Stomach (tissue), 9 donors: ENCODE data around the gene NAGPA. TPM values are rescaled to one million over a fixed set of nuclear protein-coding genes. Genes with fewer than 3 reads are reported as not detected.

Experiments
- DNase-seq, 2 donors: peaks; one replicate each; pipeline versions ENCODE4 v3.0.0 to v3.0.0-alpha.2; 2013 to 2019
- H3K27ac ChIP-seq, 5 donors: fragments of 200-600 bp in 4 of 5; sonication (generic) in 4 of 5; one replicate each; pipeline ENCODE4 v1.5.1; 2013 to 2019; ENCODE audit warnings: mild to moderate bottlenecking in 1 of 5, moderate library complexity in 1 of 5
- H3K27me3 ChIP-seq, 3 donors: fragments of 200-600 bp; sonication (generic); one replicate each; pipeline ENCODE4 v1.5.1; 2017 to 2019; ENCODE audit warnings: mixed run types in 1 of 3
- H3K36me3 ChIP-seq, 4 donors: fragments of 200-600 bp; sonication (generic); 1 replicate in 3 of 4; 2 replicates in 1 of 4; pipeline ENCODE4 v1.5.1; 2016 to 2019
- H3K4me1 ChIP-seq, 4 donors: fragments of 200-600 bp; sonication (generic); one replicate each; pipeline ENCODE4 v1.5.1; 2016 to 2019
- H3K4me3 ChIP-seq, 4 donors: fragments of 200-600 bp; sonication (generic) in 3 of 4; one replicate each; pipeline ENCODE4 v1.5.1; 2016 to 2019; ENCODE audit warnings: mild to moderate bottlenecking in 1 of 4
- H3K9me3 ChIP-seq, 4 donors: fragments of 200-600 bp; sonication (generic); one replicate each; pipeline ENCODE4 v1.5.1; 2016 to 2019
- EP300 ChIP-seq: sonication (generic); formaldehyde crosslinking; IDR thresholded peaks from one replicate; pipeline ENCODE4 v1.6.1; 2017; ENCODE audit warnings: antibody characterized with exemption
- POLR2A ChIP-seq, 4 donors: fragments of 450-650 bp; IDR thresholded peaks; one replicate each; pipeline ENCODE4 v1.6.1; 2016; ENCODE audit warnings: antibody characterized with exemption in 4 of 4, control low read depth in 2 of 4, mild to moderate bottlenecking in 1 of 4, moderate library complexity in 1 of 4
- POLR2AphosphoS5 ChIP-seq, 3 donors: sonication (generic); formaldehyde crosslinking; IDR thresholded peaks; one replicate each; pipeline ENCODE4 v1.6.1; 2016; ENCODE audit warnings: antibody characterized with exemption in 3 of 3
- WGBS, 5 donors: extraction: QIAGEN DNeasy Blood & Tissue Kit in 3 of 5; methylation state at CpG; one replicate each; pipeline versions ENCODE4 v1.1.5 to v1.1.7; 2013 to 2018; 5-methylcytosine and 5-hydroxymethylcytosine counted together
- intact Hi-C: fragments of 100-400 bp; cut with DNase I; formaldehyde crosslinking; loops from one replicate; pipeline ENCODE4 v1.15.1; 2023; ENCODE audit warnings: low total_unique reads
- polyA plus RNA-seq, 3 donors: library from polyadenylated mRNA; stranded (reverse); fragments of 200-250 nt; gene quantifications; one replicate each; pipeline ENCODE4 v1.2.3, GENCODE V29; 2013
- total RNA-seq, 5 donors: library from RNA; depleted of rRNA; stranded (reverse); fragments of >200 nt; gene quantifications; one replicate each; pipeline versions ENCODE4 v1.1.0 to v1.2.3, GENCODE V29; 2014 to 2016
- TF ChIP-seq, protein P1 (sequence below), 7 experiments: fragments of 450-650 bp in 4 of 7; fragments of 200-600 bp in 3 of 7; sonication (generic) in 3 of 7; IDR thresholded peaks; one replicate each; pipeline ENCODE4 v1.5.1; 2016 to 2019; ENCODE audit warnings: antibody characterized with exemption in 7 of 7, control low read depth in 2 of 7, mild to moderate bottlenecking in 1 of 7
- donor health status: healthy with polysubstance abuse.
- donor health status: Bipolar disorder and iron deficiency.
- donor health status: healthy.

NAGPA gene
- total and polyA plus RNA-seq, 8 donors: 10.0 to 139 (median 24.2) TPM

- Histone ChIP-seq H3K27me3 (peaks cover 0 to 16% (median 0%) of the 10 kb centered on the region in 3 donors), H3K4me3 (no peak overlapping the region), H3K4me1 (no peaks in the 10 kb centered on the region), H3K36me3 (no peaks in the 10 kb centered on the region), H3K27ac (no peak overlapping the region), H3K9me3 (no peaks in the 10 kb centered on the region)
- no peak for DNase-seq
- 67 to 79% (median 76%) methylated on average over 6 of the region's 6 CpGs for WGBS, 5 donors
- TF ChIP-seq POLR2AphosphoS5 (IDR thresholded peaks at IDR 0.05) (no peak), EP300 (no peak), POLR2A (IDR thresholded peaks at IDR 0.05) (no peak)
- TF ChIP-seq, protein P1, sequence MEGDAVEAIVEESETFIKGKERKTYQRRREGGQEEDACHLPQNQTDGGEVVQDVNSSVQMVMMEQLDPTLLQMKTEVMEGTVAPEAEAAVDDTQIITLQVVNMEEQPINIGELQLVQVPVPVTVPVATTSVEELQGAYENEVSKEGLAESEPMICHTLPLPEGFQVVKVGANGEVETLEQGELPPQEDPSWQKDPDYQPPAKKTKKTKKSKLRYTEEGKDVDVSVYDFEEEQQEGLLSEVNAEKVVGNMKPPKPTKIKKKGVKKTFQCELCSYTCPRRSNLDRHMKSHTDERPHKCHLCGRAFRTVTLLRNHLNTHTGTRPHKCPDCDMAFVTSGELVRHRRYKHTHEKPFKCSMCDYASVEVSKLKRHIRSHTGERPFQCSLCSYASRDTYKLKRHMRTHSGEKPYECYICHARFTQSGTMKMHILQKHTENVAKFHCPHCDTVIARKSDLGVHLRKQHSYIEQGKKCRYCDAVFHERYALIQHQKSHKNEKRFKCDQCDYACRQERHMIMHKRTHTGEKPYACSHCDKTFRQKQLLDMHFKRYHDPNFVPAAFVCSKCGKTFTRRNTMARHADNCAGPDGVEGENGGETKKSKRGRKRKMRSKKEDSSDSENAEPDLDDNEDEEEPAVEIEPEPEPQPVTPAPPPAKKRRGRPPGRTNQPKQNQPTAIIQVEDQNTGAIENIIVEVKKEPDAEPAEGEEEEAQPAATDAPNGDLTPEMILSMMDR (IDR thresholded peaks at IDR 0.05): no peak
- intact Hi-C loops: no loop called here
Measured at GRCh38 chr16:5001986-5002385, 31.7 kb downstream of the NAGPA start.

DNA sequence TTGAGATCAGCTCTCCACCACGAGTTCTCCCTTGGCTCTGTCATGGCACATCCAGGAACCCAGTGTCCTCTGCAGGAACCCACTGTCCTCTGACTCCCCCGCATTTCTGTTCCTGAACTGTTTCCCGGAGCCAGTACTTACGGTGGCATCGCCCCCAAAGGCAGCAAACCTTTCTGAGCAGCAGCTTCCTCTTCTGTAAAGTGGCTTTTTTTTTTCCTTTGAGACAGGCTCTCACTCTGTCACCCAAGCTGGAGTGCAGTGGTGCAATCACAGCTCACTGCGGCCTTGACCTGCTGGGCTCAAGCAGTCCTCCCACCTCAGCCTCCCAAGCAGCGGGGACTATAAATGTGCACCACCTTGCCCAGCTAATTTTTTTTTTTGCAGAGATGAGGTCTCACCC is 32.2 kb downstream of the NAGPA start:
- no peaks in the 10 kb centered on the region for H3K36me3 ChIP-seq
- H3K4me1 ChIP-seq: no peaks in the 10 kb centered on the region
- 77 to 83% (median 79%) methylated on average over 7 of the region's 7 CpGs for WGBS, 5 donors
- H3K4me3 ChIP-seq: no peak overlapping the region
- H3K9me3 ChIP-seq: no peaks in the 10 kb centered on the region
- no peak for DNase-seq
- TF ChIP-seq EP300: no peak
- TF ChIP-seq, protein P1 (IDR thresholded peaks at IDR 0.05): no peak
- no peak for TF ChIP-seq POLR2A (IDR thresholded peaks at IDR 0.05)
- no peak for TF ChIP-seq POLR2AphosphoS5 (IDR thresholded peaks at IDR 0.05)
- H3K27ac ChIP-seq: no peak overlapping the region
- intact Hi-C loops: no loop called here
- H3K27me3 ChIP-seq: peaks cover 0 to 16% (median 0%) of the 10 kb centered on the region in 3 donors

DNA sequence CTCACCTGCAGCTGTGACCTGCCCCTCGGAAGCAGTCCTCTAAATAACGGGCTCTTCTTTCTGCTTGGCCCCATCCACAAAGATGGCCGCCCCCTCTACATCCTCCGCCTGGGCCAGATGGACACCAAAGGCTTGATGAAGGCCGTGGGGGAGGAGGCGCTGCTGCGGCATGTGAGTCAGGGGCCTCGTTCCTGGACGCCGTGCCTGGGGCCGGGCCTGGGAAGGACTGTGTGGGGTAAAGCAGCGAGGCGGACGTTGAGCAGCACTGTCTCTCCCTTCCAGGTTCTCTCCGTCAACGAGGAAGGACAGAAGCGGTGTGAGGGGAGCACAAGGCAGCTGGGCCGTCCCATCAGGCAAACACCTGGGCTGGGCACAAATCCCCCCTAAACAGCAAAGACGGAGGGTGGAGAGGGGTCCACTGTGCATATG is 33.1 kb downstream of the NAGPA start:
- no peak overlapping the region for H3K27ac ChIP-seq
- DNase-seq: no peak
- H3K36me3 ChIP-seq: no peaks in the 10 kb centered on the region
- no peaks in the 10 kb centered on the region for H3K9me3 ChIP-seq
- peaks cover 0 to 16% (median 0%) of the 10 kb centered on the region in 3 donors for H3K27me3 ChIP-seq
- no peak overlapping the region for H3K4me3 ChIP-seq
- TF ChIP-seq, protein P1 (IDR thresholded peaks at IDR 0.05): no peak
- no peak for TF ChIP-seq EP300
- no peak for TF ChIP-seq POLR2AphosphoS5 (IDR thresholded peaks at IDR 0.05)
- TF ChIP-seq POLR2A (IDR thresholded peaks at IDR 0.05): no peak
- no peaks in the 10 kb centered on the region for H3K4me1 ChIP-seq
- WGBS, 5 donors: 82 to 94% (median 93%) methylated on average over 11 to 19 of the region's 19 CpGs
- intact Hi-C loops: no loop called here

- Histone ChIP-seq H3K4me3 (no peak overlapping the region), H3K9me3 (no peaks in the 10 kb centered on the region), H3K4me1 (no peaks in the 10 kb centered on the region), H3K36me3 (no peaks in the 10 kb centered on the region), H3K27ac (no peak overlapping the region), H3K27me3 (peaks cover 0 to 22% (median 0%) of the 10 kb centered on the region in 3 donors)
- 74 to 79% (median 75%) methylated on average over 14 to 17 of the region's 18 CpGs for WGBS, 5 donors
- TF ChIP-seq POLR2AphosphoS5 (IDR thresholded peaks at IDR 0.05): no peak
- TF ChIP-seq EP300: no peak
- TF ChIP-seq POLR2A (IDR thresholded peaks at IDR 0.05): no peak
- TF ChIP-seq, protein P1 (IDR thresholded peaks at IDR 0.05): no peak
- DNase-seq: no peak
- intact Hi-C loops: no loop called here
Measured at GRCh38 chr16:4994719-4995434, 38.9 kb downstream of the NAGPA start.
